ENCODE results near the gene TUBA1B.
"Not testable (repeated sequence)": the region's sequence is repeated elsewhere in the genome, so short reads cannot be mapped to it uniquely, and the experiment has no call there.

Gene TUBA1B

GRCh38 chr12:49127971-49128370, 3.2 kb downstream of the TUBA1B start:
- no CpG with 5 or more reads among the region's 8 CpGs for WGBS (ENCODE audit: insufficient coverage, insufficient read length)

GRCh38 chr12:49126852-49127763, 4.1 kb downstream of the TUBA1B start:
- Histone ChIP-seq H3K27me3 (ENCODE audit: control insufficient read depth, insufficient read depth, low read length) (no peaks in the 10 kb centered on the region), H3K4me3 (ENCODE audit: low read length) (no peak overlapping the region), H3K36me3 (ENCODE audit: control insufficient read depth, insufficient read depth, low read length) (peaks cover 14% of the 10 kb centered on the region; the same call in 1 of the 2 replicates), H3K27ac (ENCODE audit: low read length) (no peak overlapping the region), H3K9me3 (ENCODE audit: control insufficient read depth, insufficient read depth, low read length) (no peaks in the 10 kb centered on the region), H3K4me1 (ENCODE audit: control insufficient read depth, insufficient read depth, low read length) (peaks cover 1% of the 10 kb centered on the region; the same call in 1 of the 2 replicates)
- WGBS (ENCODE audit: insufficient coverage, insufficient read length) = no CpG with 5 or more reads among the region's 4 CpGs
- no peak for DNase-seq (ENCODE audit: low read depth, low spot score)

More at GRCh38 chr12:49127971-49128370, 3.2 kb downstream of the TUBA1B start:
- not testable (repeated sequence) for DNase-seq (ENCODE audit: low read depth, low spot score); H3K4me1 ChIP-seq (ENCODE audit: control insufficient read depth, insufficient read depth, low read length); H3K27ac ChIP-seq (ENCODE audit: low read length); H3K4me3 ChIP-seq (ENCODE audit: low read length); H3K9me3 ChIP-seq (ENCODE audit: control insufficient read depth, insufficient read depth, low read length); H3K27me3 ChIP-seq (ENCODE audit: control insufficient read depth, insufficient read depth, low read length)
- H3K36me3 ChIP-seq (ENCODE audit: control insufficient read depth, insufficient read depth, low read length) = peaks cover 14% of the 10 kb centered on the region; the same call in 1 of the 2 replicates

GRCh38 chr12:49121047-49121696, 10.0 kb downstream of the TUBA1B start:
- Histone ChIP-seq H3K27me3 (ENCODE audit: control insufficient read depth, insufficient read depth, low read length) (no peaks in the 10 kb centered on the region), H3K4me3 (ENCODE audit: low read length) (no peak overlapping the region), H3K27ac (ENCODE audit: low read length) (no peak overlapping the region), H3K4me1 (ENCODE audit: control insufficient read depth, insufficient read depth, low read length) (0 out of 2 replicates have a peak, but pooled peaks cover 2% of the 10 kb centered on the region), H3K36me3 (ENCODE audit: control insufficient read depth, insufficient read depth, low read length) (no peaks in the 10 kb centered on the region), H3K9me3 (ENCODE audit: control insufficient read depth, insufficient read depth, low read length) (no peaks in the 10 kb centered on the region)
- no peak for DNase-seq (ENCODE audit: low read depth, low spot score)
- WGBS (ENCODE audit: insufficient coverage, insufficient read length) = no CpG with 5 or more reads among the region's 6 CpGs

- no peaks in the 10 kb centered on the region for H3K36me3 ChIP-seq (ENCODE audit: control insufficient read depth, insufficient read depth, low read length)
- WGBS (ENCODE audit: insufficient coverage, insufficient read length) = no CpG with 5 or more reads among the region's 6 CpGs
- no peaks in the 10 kb centered on the region for H3K27me3 ChIP-seq (ENCODE audit: control insufficient read depth, insufficient read depth, low read length)
- H3K9me3 ChIP-seq (ENCODE audit: control insufficient read depth, insufficient read depth, low read length) = no peaks in the 10 kb centered on the region
- peak overlapping the region; percentile 50; the same call in 1 of the 2 replicates for H3K4me3 ChIP-seq (ENCODE audit: low read length)
- H3K27ac ChIP-seq (ENCODE audit: low read length) = no peak overlapping the region
- peaks cover 1% of the 10 kb centered on the region; the same call in 1 of the 2 replicates for H3K4me1 ChIP-seq (ENCODE audit: control insufficient read depth, insufficient read depth, low read length)
- no peak for DNase-seq (ENCODE audit: low read depth, low spot score)
Measured at GRCh38 chr12:49111206-49111605, 20.0 kb downstream of the TUBA1B start.

GRCh38 chr12:49110464-49111155, 20.6 kb downstream of the TUBA1B start, which contains the start of gene LMBR1L:
LMBR1L (minus strand) TSS chr12:49110847; CDS start chr12:49110555, 292 bp downstream.
- peak within 1 kb of the TSS; percentile 73 for H3K4me3 ChIP-seq (ENCODE audit: low read length)
- H3K4me1 ChIP-seq (ENCODE audit: control insufficient read depth, insufficient read depth, low read length) = peaks cover 1% of the 10 kb centered on the region; the same call in 1 of the 2 replicates
- H3K27me3 ChIP-seq (ENCODE audit: control insufficient read depth, insufficient read depth, low read length) = no peaks in the 10 kb centered on the region
- no CpG with 5 or more reads among the region's 43 CpGs for WGBS (ENCODE audit: insufficient coverage, insufficient read length)
- DNase-seq (ENCODE audit: low read depth, low spot score) = peak; percentile 93
- H3K36me3 ChIP-seq (ENCODE audit: control insufficient read depth, insufficient read depth, low read length) = no peaks in the 10 kb centered on the region
- no peaks in the 10 kb centered on the region for H3K9me3 ChIP-seq (ENCODE audit: control insufficient read depth, insufficient read depth, low read length)
- no peak within 1 kb of the TSS for H3K27ac ChIP-seq (ENCODE audit: low read length)

- WGBS (ENCODE audit: insufficient coverage, insufficient read length) = no CpG with 5 or more reads among the region's 33 CpGs
Measured at GRCh38 chr12:49109641-49110463, 21.3 kb downstream of the TUBA1B start.

GRCh38 chr12:49108958-49109404, 22.2 kb downstream of the TUBA1B start:
- Histone ChIP-seq H3K27me3 (ENCODE audit: control insufficient read depth, insufficient read depth, low read length) (no peaks in the 10 kb centered on the region), H3K9me3 (ENCODE audit: control insufficient read depth, insufficient read depth, low read length) (no peaks in the 10 kb centered on the region), H3K36me3 (ENCODE audit: control insufficient read depth, insufficient read depth, low read length) (peaks cover 8% of the 10 kb centered on the region; the same call in 1 of the 2 replicates), H3K4me3 (ENCODE audit: low read length) (no peak overlapping the region), H3K27ac (ENCODE audit: low read length) (no peak overlapping the region), H3K4me1 (ENCODE audit: control insufficient read depth, insufficient read depth, low read length) (peaks cover 1% of the 10 kb centered on the region; the same call in 1 of the 2 replicates)
- WGBS (ENCODE audit: insufficient coverage, insufficient read length) = no CpG with 5 or more reads among the region's 4 CpGs
- no peak for DNase-seq (ENCODE audit: low read depth, low spot score)

More at GRCh38 chr12:49109641-49110463, 21.3 kb downstream of the TUBA1B start:
- no peak for DNase-seq (ENCODE audit: low read depth, low spot score)
- Histone ChIP-seq H3K27me3 (ENCODE audit: control insufficient read depth, insufficient read depth, low read length) (no peaks in the 10 kb centered on the region), H3K4me1 (ENCODE audit: control insufficient read depth, insufficient read depth, low read length) (peaks cover 1% of the 10 kb centered on the region; the same call in 1 of the 2 replicates), H3K27ac (ENCODE audit: low read length) (no peak overlapping the region), H3K9me3 (ENCODE audit: control insufficient read depth, insufficient read depth, low read length) (no peaks in the 10 kb centered on the region), H3K36me3 (ENCODE audit: control insufficient read depth, insufficient read depth, low read length) (0 out of 2 replicates have a peak, but pooled peaks cover 2% of the 10 kb centered on the region), H3K4me3 (ENCODE audit: low read length) (peak overlapping the region; percentile 73)

- Histone ChIP-seq H3K4me3 (ENCODE audit: low read length) (no peak overlapping the region), H3K9me3 (ENCODE audit: control insufficient read depth, insufficient read depth, low read length) (no peaks in the 10 kb centered on the region), H3K27me3 (ENCODE audit: control insufficient read depth, insufficient read depth, low read length) (no peaks in the 10 kb centered on the region), H3K36me3 (ENCODE audit: control insufficient read depth, insufficient read depth, low read length) (peaks cover 25% of the 10 kb centered on the region), H3K27ac (ENCODE audit: low read length) (no peak overlapping the region), H3K4me1 (ENCODE audit: control insufficient read depth, insufficient read depth, low read length) (peaks cover 1% of the 10 kb centered on the region; the same call in 1 of the 2 replicates)
- no peak for DNase-seq (ENCODE audit: low read depth, low spot score)
- no CpG with 5 or more reads among the region's 9 CpGs for WGBS (ENCODE audit: insufficient coverage, insufficient read length)
Measured at GRCh38 chr12:49105504-49106084, 25.6 kb downstream of the TUBA1B start.

- WGBS (ENCODE audit: insufficient coverage, insufficient read length) = no CpG with 5 or more reads among the region's 3 CpGs
- no peaks in the 10 kb centered on the region for H3K27me3 ChIP-seq (ENCODE audit: control insufficient read depth, insufficient read depth, low read length)
- H3K4me1 ChIP-seq (ENCODE audit: control insufficient read depth, insufficient read depth, low read length) = peaks cover 1% of the 10 kb centered on the region; the same call in 1 of the 2 replicates
- H3K27ac ChIP-seq (ENCODE audit: low read length) = no peak overlapping the region
- peaks cover 25% of the 10 kb centered on the region for H3K36me3 ChIP-seq (ENCODE audit: control insufficient read depth, insufficient read depth, low read length)
- H3K4me3 ChIP-seq (ENCODE audit: low read length) = no peak overlapping the region
- H3K9me3 ChIP-seq (ENCODE audit: control insufficient read depth, insufficient read depth, low read length) = no peaks in the 10 kb centered on the region
- DNase-seq (ENCODE audit: low read depth, low spot score) = no peak
Measured at GRCh38 chr12:49104822-49105221, 26.4 kb downstream of the TUBA1B start.
